Measurements from ENCODE around the gene CAPN5.

The CAPN5 gene

GRCh38 chr11:77092382-77092781 is 25.6 kb downstream of the CAPN5 start (continued):
- TF ChIP-seq PATZ1 (CRISPR knock-in tag; IDR thresholded peaks at IDR 0.05; ENCODE audit: borderline replicate concordance) (no peak), TOX (CRISPR knock-in tag; IDR thresholded peaks at IDR 0.05; ENCODE audit: borderline replicate concordance) (no peak)

DNA sequence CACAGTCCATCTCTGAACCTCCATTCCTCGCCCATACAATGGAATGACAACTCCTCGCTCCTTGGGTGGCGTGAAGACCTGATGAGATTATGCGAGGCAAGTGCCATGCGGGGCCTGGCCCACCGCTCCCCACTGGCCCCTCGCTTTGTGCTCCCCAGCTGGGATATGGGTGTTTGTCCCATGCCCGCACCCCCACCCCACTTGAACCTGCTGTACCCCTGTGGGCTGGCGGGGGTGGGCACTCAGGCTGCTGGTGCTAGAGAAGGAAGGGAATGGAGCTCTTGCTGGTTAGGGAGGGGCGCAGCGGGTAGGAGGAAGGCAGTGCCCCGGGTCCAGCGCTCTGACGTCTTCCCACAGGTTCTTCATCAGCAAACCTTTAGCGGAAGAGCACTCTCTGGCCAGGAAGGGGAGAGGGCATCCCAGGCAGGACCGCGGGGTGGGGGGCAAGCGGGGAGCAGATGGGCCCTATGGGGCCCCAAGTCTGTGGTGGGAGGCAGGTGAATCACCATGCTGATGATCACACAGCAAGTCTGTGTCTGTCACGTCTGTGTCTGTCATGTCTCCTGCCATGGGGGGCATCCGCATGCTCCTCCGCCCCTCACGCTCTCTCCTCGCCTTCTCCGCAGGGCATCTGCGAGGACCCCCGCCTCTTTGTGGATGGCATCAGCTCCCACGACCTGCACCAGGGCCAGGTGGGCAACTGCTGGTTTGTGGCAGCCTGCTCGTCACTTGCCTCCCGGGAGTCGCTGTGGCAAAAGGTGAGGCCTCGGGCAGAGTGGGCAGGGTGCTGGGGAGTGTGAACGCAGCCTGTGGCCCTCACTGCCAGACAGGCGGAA is 26.5 kb downstream of the CAPN5 start:
- ATAC-seq: no peak
- TF ChIP-seq OSR1 (CRISPR knock-in tag; IDR thresholded peaks at IDR 0.05): no peak
- TF ChIP-seq ARNTL (CRISPR knock-in tag; IDR thresholded peaks at IDR 0.05; ENCODE audit: borderline replicate concordance, low read depth): no peak
- TF ChIP-seq ZNF8 (CRISPR knock-in tag; IDR thresholded peaks at IDR 0.05): no peak
- TF ChIP-seq BACH2 (CRISPR knock-in tag; IDR thresholded peaks at IDR 0.05; ENCODE audit: borderline replicate concordance): no peak
- TF ChIP-seq GLIS3 (CRISPR knock-in tag; IDR thresholded peaks at IDR 0.05): no peak
- TF ChIP-seq CSRNP3 (CRISPR knock-in tag; IDR thresholded peaks at IDR 0.05): no peak
- no peak for TF ChIP-seq ISL1 (CRISPR knock-in tag; IDR thresholded peaks at IDR 0.05)
- TF ChIP-seq, protein P1, sequence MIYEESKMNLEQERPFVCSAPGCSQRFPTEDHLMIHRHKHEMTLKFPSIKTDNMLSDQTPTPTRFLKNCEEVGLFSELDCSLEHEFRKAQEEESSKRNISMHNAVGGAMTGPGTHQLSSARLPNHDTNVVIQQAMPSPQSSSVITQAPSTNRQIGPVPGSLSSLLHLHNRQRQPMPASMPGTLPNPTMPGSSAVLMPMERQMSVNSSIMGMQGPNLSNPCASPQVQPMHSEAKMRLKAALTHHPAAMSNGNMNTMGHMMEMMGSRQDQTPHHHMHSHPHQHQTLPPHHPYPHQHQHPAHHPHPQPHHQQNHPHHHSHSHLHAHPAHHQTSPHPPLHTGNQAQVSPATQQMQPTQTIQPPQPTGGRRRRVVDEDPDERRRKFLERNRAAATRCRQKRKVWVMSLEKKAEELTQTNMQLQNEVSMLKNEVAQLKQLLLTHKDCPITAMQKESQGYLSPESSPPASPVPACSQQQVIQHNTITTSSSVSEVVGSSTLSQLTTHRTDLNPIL (CRISPR knock-in tag; IDR thresholded peaks at IDR 0.05; ENCODE audit: low read depth): no peak
- no peak for TF ChIP-seq ZFP3 (CRISPR knock-in tag; IDR thresholded peaks at IDR 0.05)
- TF ChIP-seq RARB (CRISPR knock-in tag; IDR thresholded peaks at IDR 0.05): no peak
- TF ChIP-seq ZNF565 (CRISPR knock-in tag; conservative IDR thresholded peaks at IDR 0.05; ENCODE audit: low read depth): no peak
- no peak for TF ChIP-seq ESRRG (CRISPR knock-in tag; IDR thresholded peaks at IDR 0.05)
- TF ChIP-seq TOX (CRISPR knock-in tag; IDR thresholded peaks at IDR 0.05; ENCODE audit: borderline replicate concordance): no peak

DNA sequence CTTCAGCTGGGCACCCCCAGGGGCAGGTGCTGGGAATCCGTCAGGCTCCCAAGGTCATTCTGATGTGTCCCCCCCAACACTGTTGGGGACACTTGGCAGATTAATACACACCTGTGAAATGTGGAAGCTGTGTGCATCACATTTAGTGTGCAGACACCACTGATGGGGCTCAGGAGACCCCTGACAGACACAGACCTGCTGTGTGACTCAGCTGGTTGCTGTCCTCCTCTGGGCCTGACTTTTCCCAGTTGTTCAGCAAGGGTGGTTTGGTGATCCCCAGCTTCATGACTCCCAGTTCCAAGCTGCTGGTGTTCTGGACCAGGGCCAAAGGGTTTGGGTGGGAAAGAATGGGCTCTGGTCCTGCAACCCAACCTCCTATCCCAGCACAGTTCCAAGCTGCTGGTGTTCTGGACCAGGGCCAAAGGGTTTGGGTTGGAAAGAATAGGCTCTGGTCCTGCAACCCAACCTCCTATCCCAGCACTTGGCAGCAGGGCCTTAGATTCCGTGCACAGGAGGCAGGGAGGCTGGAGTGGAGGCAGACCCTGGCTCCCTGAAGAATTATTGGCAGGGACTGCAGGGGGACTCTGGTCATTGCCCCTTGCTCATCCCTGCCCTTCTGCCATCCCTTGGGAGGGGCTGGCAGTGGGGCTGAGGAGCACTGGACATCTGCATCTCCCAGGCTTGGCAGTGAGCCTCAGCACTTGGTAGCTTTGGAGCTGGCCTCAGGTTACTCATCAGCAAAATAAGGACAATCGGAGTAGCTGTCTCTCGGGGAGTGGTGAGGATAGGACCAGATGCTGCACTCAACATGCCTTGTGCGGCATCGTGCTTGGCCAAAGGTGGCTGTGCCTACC is 27.4 kb downstream of the CAPN5 start:
- TF ChIP-seq ESRRG (CRISPR knock-in tag; IDR thresholded peaks at IDR 0.05) (no peak), TCF4 (CRISPR knock-in tag; IDR thresholded peaks at IDR 0.05; ENCODE audit: borderline replicate concordance) (no peak)
- ATAC-seq: no peak

- no peak for ATAC-seq
- TF ChIP-seq ZNF70 (CRISPR knock-in tag; IDR thresholded peaks at IDR 0.05) (no peak), SNAI2 (CRISPR knock-in tag; IDR thresholded peaks at IDR 0.05) (no peak), TCF4 (CRISPR knock-in tag; IDR thresholded peaks at IDR 0.05; ENCODE audit: borderline replicate concordance) (no peak), TSHZ2 (CRISPR knock-in tag; IDR thresholded peaks at IDR 0.05) (no peak), ZNF565 (CRISPR knock-in tag; conservative IDR thresholded peaks at IDR 0.05; ENCODE audit: low read depth) (no peak), CSRNP3 (CRISPR knock-in tag; IDR thresholded peaks at IDR 0.05) (no peak), BACH2 (CRISPR knock-in tag; IDR thresholded peaks at IDR 0.05; ENCODE audit: borderline replicate concordance) (no peak), CSDC2 (CRISPR knock-in tag; IDR thresholded peaks at IDR 0.05) (no peak), ARNTL (CRISPR knock-in tag; IDR thresholded peaks at IDR 0.05; ENCODE audit: borderline replicate concordance, low read depth) (no peak), ZFP3 (CRISPR knock-in tag; IDR thresholded peaks at IDR 0.05) (no peak), OSR1 (CRISPR knock-in tag; IDR thresholded peaks at IDR 0.05) (no peak), ZFP30 (CRISPR knock-in tag; IDR thresholded peaks at IDR 0.05) (no peak), PPARA (CRISPR knock-in tag; IDR thresholded peaks at IDR 0.05; ENCODE audit: borderline replicate concordance) (no peak), ZNF8 (CRISPR knock-in tag; IDR thresholded peaks at IDR 0.05) (no peak), ISL1 (CRISPR knock-in tag; IDR thresholded peaks at IDR 0.05) (no peak)
- TF ChIP-seq, protein P1 (CRISPR knock-in tag; IDR thresholded peaks at IDR 0.05; ENCODE audit: low read depth): no peak
Observed at GRCh38 chr11:77094841-77095365, 28.1 kb downstream of the CAPN5 start.

All from SK-N-SH treated with all-trans-retinoic acid at 6 μM for 48 hours (cell line).